ENCODE data around the gene ABI1.

ABI1 gene

DNA sequence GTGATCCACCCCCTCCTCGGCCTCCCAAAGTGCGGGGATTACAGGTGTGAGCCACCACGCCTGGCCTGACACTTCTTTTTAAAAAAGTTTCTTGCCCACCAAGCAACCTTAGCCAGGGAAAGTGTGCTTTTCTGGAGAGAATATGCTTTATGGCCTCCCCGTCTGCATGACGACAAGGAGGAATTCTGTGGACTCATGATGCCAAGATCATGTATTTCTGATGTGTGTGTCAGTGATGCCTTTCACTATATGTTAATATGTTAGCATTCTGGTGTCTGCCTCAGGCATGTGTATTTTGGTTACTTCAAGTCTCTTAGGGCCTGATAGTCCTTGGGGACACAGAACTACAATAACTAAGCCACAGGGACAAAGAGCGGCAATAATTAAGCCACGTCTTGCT, 161.1 kb downstream of the ABI1 start:
- Histone ChIP-seq H3F3A (ENCODE audit: insufficient read depth, low read length) (no peaks in the 10 kb centered on the region), H3K79me2 (ENCODE audit: low read length) (peaks cover 64% of the 10 kb centered on the region), H3K4me1 (ENCODE audit: low read length) (peaks cover 5% of the 10 kb centered on the region; the same call in 1 of the 2 replicates), H3K9me3 (replicated peaks; ENCODE audit: insufficient read depth, low read length) (no peaks in the 10 kb centered on the region), H4K20me1 (ENCODE audit: insufficient read depth, low read length) (no peaks in the 10 kb centered on the region), H3K9me2 (replicated peaks; ENCODE audit: insufficient read depth, low read length) (no peaks in the 10 kb centered on the region), H3K4me2 (ENCODE audit: low read depth, low read length) (no peak overlapping the region), H3K9ac (ENCODE audit: low read length) (no peak overlapping the region), H3K36me3 (replicated peaks; ENCODE audit: insufficient read depth, low read length) (no peaks in the 10 kb centered on the region; the same call in 1 of the 2 replicates), H3K4me3 (ENCODE audit: low read length) (no peak overlapping the region), H3K27me3 (replicated peaks; ENCODE audit: insufficient read depth, low read length) (no peaks in the 10 kb centered on the region), H2AFZ (ENCODE audit: low read length) (no peak overlapping the region), H3K27ac (ENCODE audit: low read length) (no peak overlapping the region)
- DNase-seq: no peak
- TF ChIP-seq EZH2phosphoT487 (IDR thresholded peaks at IDR 0.05; ENCODE audit: low read length) (no peak), EZH2 (optimal IDR thresholded peaks at IDR 0.05; ENCODE audit: low read depth, low read length) (no peak)
- TF ChIP-seq, protein P1, sequence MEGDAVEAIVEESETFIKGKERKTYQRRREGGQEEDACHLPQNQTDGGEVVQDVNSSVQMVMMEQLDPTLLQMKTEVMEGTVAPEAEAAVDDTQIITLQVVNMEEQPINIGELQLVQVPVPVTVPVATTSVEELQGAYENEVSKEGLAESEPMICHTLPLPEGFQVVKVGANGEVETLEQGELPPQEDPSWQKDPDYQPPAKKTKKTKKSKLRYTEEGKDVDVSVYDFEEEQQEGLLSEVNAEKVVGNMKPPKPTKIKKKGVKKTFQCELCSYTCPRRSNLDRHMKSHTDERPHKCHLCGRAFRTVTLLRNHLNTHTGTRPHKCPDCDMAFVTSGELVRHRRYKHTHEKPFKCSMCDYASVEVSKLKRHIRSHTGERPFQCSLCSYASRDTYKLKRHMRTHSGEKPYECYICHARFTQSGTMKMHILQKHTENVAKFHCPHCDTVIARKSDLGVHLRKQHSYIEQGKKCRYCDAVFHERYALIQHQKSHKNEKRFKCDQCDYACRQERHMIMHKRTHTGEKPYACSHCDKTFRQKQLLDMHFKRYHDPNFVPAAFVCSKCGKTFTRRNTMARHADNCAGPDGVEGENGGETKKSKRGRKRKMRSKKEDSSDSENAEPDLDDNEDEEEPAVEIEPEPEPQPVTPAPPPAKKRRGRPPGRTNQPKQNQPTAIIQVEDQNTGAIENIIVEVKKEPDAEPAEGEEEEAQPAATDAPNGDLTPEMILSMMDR (IDR thresholded peaks at IDR 0.05; ENCODE audit: low read length): no peak

- peaks cover 5% of the 10 kb centered on the region; the same call in 1 of the 2 replicates for H3K4me1 ChIP-seq (ENCODE audit: low read length)
- H3K4me3 ChIP-seq (ENCODE audit: low read length): peak overlapping the region; percentile 86
- H3K4me2 ChIP-seq (ENCODE audit: low read depth, low read length): peak overlapping the region; percentile 72
- H3K27ac ChIP-seq (ENCODE audit: low read length): no peak overlapping the region
- H3F3A ChIP-seq (ENCODE audit: insufficient read depth, low read length): no peaks in the 10 kb centered on the region
- no peaks in the 10 kb centered on the region for H3K9me3 ChIP-seq (replicated peaks; ENCODE audit: insufficient read depth, low read length)
- TF ChIP-seq EZH2 (optimal IDR thresholded peaks at IDR 0.05; ENCODE audit: low read depth, low read length) (no peak), EZH2phosphoT487 (IDR thresholded peaks at IDR 0.05; ENCODE audit: low read length) (no peak)
- peak overlapping the region; percentile 93; the same call in 1 of the 2 replicates for H3K9ac ChIP-seq (ENCODE audit: low read length)
- H3K79me2 ChIP-seq (ENCODE audit: low read length): peaks cover 59% of the 10 kb centered on the region
- H3K27me3 ChIP-seq (replicated peaks; ENCODE audit: insufficient read depth, low read length): no peaks in the 10 kb centered on the region
- no peak overlapping the region for H2AFZ ChIP-seq (ENCODE audit: low read length)
- DNase-seq: no peak
- no peaks in the 10 kb centered on the region for H4K20me1 ChIP-seq (ENCODE audit: insufficient read depth, low read length)
- no peaks in the 10 kb centered on the region for H3K9me2 ChIP-seq (replicated peaks; ENCODE audit: insufficient read depth, low read length)
- H3K36me3 ChIP-seq (replicated peaks; ENCODE audit: insufficient read depth, low read length): no peaks in the 10 kb centered on the region
Observed at GRCh38 chr10:26698909-26699308, 161.8 kb downstream of the ABI1 start.

DNA sequence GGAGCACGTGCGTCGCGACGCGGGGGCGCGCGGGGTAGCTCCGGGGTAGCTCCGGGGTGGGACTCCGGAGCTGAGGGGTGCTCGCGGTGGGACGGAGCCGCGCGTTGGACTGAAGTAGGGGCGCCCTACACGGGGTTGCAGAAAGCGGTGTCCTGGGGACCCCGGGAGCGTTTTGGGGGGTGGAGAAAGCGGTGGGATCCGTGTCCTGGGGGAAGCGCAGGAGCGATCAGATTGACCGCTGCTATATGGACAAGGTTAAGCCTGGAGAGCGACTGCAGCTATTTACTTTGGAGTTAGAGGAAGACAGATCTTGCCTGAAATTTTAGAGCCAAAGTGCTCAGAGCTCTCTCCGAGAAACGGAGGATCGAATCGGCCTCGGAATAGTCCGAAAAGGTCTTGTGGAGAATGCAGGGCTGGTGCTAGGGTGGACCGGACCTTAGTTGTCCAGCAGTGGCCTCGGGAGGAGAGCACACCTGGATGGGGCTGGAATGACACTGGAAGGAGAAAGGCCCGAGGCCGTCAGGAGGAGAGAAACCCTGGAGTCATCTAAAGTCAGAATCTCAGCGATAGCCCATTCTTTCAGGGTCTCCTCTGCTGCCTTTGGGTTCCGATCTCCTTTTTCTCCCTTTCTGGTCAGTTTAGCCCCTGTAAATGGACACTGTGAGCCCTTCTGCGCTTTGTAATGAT, 162.7 kb downstream of the ABI1 start:
- Histone ChIP-seq H4K20me1 (ENCODE audit: insufficient read depth, low read length) (no peaks in the 10 kb centered on the region), H3K4me2 (ENCODE audit: low read depth, low read length) (peak overlapping the region; percentile 72), H3K9me2 (replicated peaks; ENCODE audit: insufficient read depth, low read length) (no peaks in the 10 kb centered on the region), H2AFZ (ENCODE audit: low read length) (peak overlapping the region; percentile 71), H3K4me3 (ENCODE audit: low read length) (peak overlapping the region; percentile 86), H3K79me2 (ENCODE audit: low read length) (peaks cover 54% of the 10 kb centered on the region), H3K4me1 (ENCODE audit: low read length) (peaks cover 5% of the 10 kb centered on the region; the same call in 1 of the 2 replicates), H3K27me3 (replicated peaks; ENCODE audit: insufficient read depth, low read length) (no peaks in the 10 kb centered on the region), H3K9me3 (replicated peaks; ENCODE audit: insufficient read depth, low read length) (no peaks in the 10 kb centered on the region), H3F3A (ENCODE audit: insufficient read depth, low read length) (no peaks in the 10 kb centered on the region), H3K9ac (ENCODE audit: low read length) (peak overlapping the region; percentile 93), H3K36me3 (replicated peaks; ENCODE audit: insufficient read depth, low read length) (no peaks in the 10 kb centered on the region), H3K27ac (ENCODE audit: low read length) (peak overlapping the region; percentile 81; the same call in 1 of the 2 replicates)
- no peak for DNase-seq
- TF ChIP-seq EZH2 (optimal IDR thresholded peaks at IDR 0.05; ENCODE audit: low read depth, low read length) (no peak), EZH2phosphoT487 (IDR thresholded peaks at IDR 0.05; ENCODE audit: low read length) (no peak)
- TF ChIP-seq, protein P1 (IDR thresholded peaks at IDR 0.05; ENCODE audit: low read length): no peak
